A549 (cell line): Measurements from ENCODE around the gene TOX2. TPM values are rescaled to one million over a fixed set of nuclear protein-coding genes. Genes with fewer than 3 reads are reported as not detected.

ENCODE experiments used
- ATAC-seq, 2 experiments: fragments of 200-7000 bp in 1 of 2; fragments of >200 bp in 1 of 2; cut with Nextera tagmentation in 1 of 2; cut with Tn5 transposase in 1 of 2; 3 replicates each; pipeline versions ENCODE4 v1.8.0 to v1.9.1; 2018 to 2020; ENCODE audit warnings: mild to moderate bottlenecking in 1 of 2, moderate library complexity in 1 of 2
- CTCF ChIA-PET: fragments of 300-600 bp; sonication (Branson Sonifier 250); formaldehyde crosslinking; extraction: SDS; loops from one replicate; lab custom pipeline; 2021; ENCODE audit warnings: antibody characterized with exemption, inconsistent platforms; lab: Yijun Ruan, JAX
- POLR2A ChIA-PET: fragments of 350-600 bp; formaldehyde crosslinking; extraction: SDS; loops from one replicate; lab custom pipeline; 2021; ENCODE audit warnings: antibody characterized with exemption, inconsistent platforms; lab: Yijun Ruan, JAX
- DNase-seq, 2 experiments: peaks; one replicate each; pipeline versions ENCODE4 v3.0.0 to v3.0.0-alpha.2; 2011 to 2016; ENCODE audit warnings: low read depth in 1 of 2, low spot score in 1 of 2
- FAIRE-seq: peaks from 2 replicates; lab custom pipeline; 2011; peaks lifted over from hg19 to GRCh38; lab: Jason Lieb, UNC
- H3K27ac ChIP-seq, 2 experiments: fragments of >200 bp; sonication (Bioruptor Twin); formaldehyde crosslinking; 3 replicates each; pipeline ENCODE4 v1.5.1; 2016 to 2017
- H3K4me1 ChIP-seq: fragments of >200 bp; sonication (Bioruptor Twin); formaldehyde crosslinking; 3 replicates; pipeline ENCODE4 v1.6.1; 2016
- H3K4me2 ChIP-seq: fragments of >200 bp; sonication (Bioruptor Twin); formaldehyde crosslinking; 3 replicates; pipeline ENCODE4 v1.6.1; 2016
- H3K4me3 ChIP-seq: fragments of >200 bp; sonication (Bioruptor Twin); formaldehyde crosslinking; 3 replicates; pipeline ENCODE4 v1.5.1; 2016
- H3K9me3 ChIP-seq: fragments of >200 bp; sonication (Bioruptor Twin); formaldehyde crosslinking; 3 replicates; pipeline ENCODE4 v1.6.1; 2016
- ATOH8 ChIP-seq: fragments of 250-450 bp; sonication (Bioruptor Pico); IDR thresholded peaks from 2 replicates; pipeline ENCODE4 v1.5.0; 2020; ENCODE audit warnings: low read depth, mild to moderate bottlenecking, moderate library complexity
- CEBPB ChIP-seq, 2 experiments: fragments of >200 bp in 1 of 2; sonication (Bioruptor Twin) in 1 of 2; formaldehyde crosslinking in 1 of 2; IDR thresholded peaks; 2 replicates each; pipeline ENCODE4 v1.6.1; 2012 to 2016
- CTCF ChIP-seq: fragments of >200 bp; sonication (Bioruptor Twin); formaldehyde crosslinking; IDR thresholded peaks from 3 replicates; pipeline ENCODE4 v1.5.1; 2016
- ESRRA ChIP-seq: fragments of 150-350 bp; IDR thresholded peaks from 2 replicates; pipeline ENCODE4 v1.6.1; 2014; ENCODE audit warnings: mild to moderate bottlenecking, low read length, borderline replicate concordance
- FOSB ChIP-seq: fragments of 250-450 bp; sonication (Bioruptor Pico); IDR thresholded peaks from 2 replicates; pipeline ENCODE4 v1.5.0; 2020; ENCODE audit warnings: mild to moderate bottlenecking, moderate library complexity
- FOSL2 ChIP-seq, 2 experiments: fragments of 450-650 bp in 1 of 2; fragments of >200 bp in 1 of 2; sonication (Bioruptor Twin) in 1 of 2; formaldehyde crosslinking; IDR thresholded peaks; 2 replicates each; pipeline versions ENCODE4 v1.5.0 to v1.6.1; 2016 to 2020; ENCODE audit warnings: mild to moderate bottlenecking in 1 of 2, moderate library complexity in 1 of 2
- FOXS1 ChIP-seq: fragments of 250-450 bp; sonication (Bioruptor Pico); IDR thresholded peaks from 2 replicates; pipeline ENCODE4 v1.5.0; 2020; ENCODE audit warnings: mild to moderate bottlenecking, moderate library complexity
- HMGXB4 ChIP-seq: fragments of 250-450 bp; sonication (Bioruptor Pico); IDR thresholded peaks from 2 replicates; pipeline ENCODE4 v1.5.0; 2021; ENCODE audit warnings: mild to moderate bottlenecking, moderate library complexity, borderline replicate concordance
- HOXA7 ChIP-seq: fragments of 250-450 bp; sonication (Bioruptor Pico); IDR thresholded peaks from 2 replicates; pipeline ENCODE4 v1.5.0; 2020; ENCODE audit warnings: mild to moderate bottlenecking, moderate library complexity
- JUNB ChIP-seq: fragments of >200 bp; sonication (Bioruptor Twin); formaldehyde crosslinking; IDR thresholded peaks from 2 replicates; pipeline ENCODE4 v1.6.1; 2016
- KDM1A ChIP-seq: fragments of 200-600 bp; sonication (generic); IDR thresholded peaks from 2 replicates; pipeline ENCODE4 v1.6.1; 2016; ENCODE audit warnings: low read depth, mild to moderate bottlenecking
- MAFK ChIP-seq: fragments of 450-650 bp; IDR thresholded peaks from 2 replicates; pipeline ENCODE4 v1.6.1; 2014; ENCODE audit not compliant: partially characterized antibody
- MAZ ChIP-seq: fragments of 150-350 bp; IDR thresholded peaks from 2 replicates; pipeline ENCODE4 v1.6.1; 2014; ENCODE audit warnings: antibody characterized with exemption, low read depth, low read length, borderline replicate concordance
- NFE2L2 ChIP-seq: fragments of 150-350 bp; conservative IDR thresholded peaks from 2 replicates; pipeline ENCODE4 v1.6.1; 2014; ENCODE audit warnings: low read length
- NPAS2 ChIP-seq: fragments of 250-450 bp; sonication (Bioruptor Pico); IDR thresholded peaks from 2 replicates; pipeline ENCODE4 v1.8.0; 2022; ENCODE audit warnings: mild to moderate bottlenecking, moderate library complexity, borderline replicate concordance
- RARB ChIP-seq: fragments of 250-450 bp; sonication (Bioruptor Pico); IDR thresholded peaks from 2 replicates; pipeline ENCODE4 v1.8.0; 2021; ENCODE audit warnings: mild to moderate bottlenecking, moderate library complexity
- RFX5 ChIP-seq: fragments of 450-650 bp; IDR thresholded peaks from 2 replicates; pipeline ENCODE4 v1.7.1; 2014; ENCODE audit warnings: antibody characterized with exemption, mild to moderate bottlenecking, moderate library complexity
- TP53 ChIP-seq: fragments of 250-450 bp; sonication (Bioruptor Pico); IDR thresholded peaks from 2 replicates; pipeline ENCODE4 v1.5.0; 2021; ENCODE audit warnings: mild to moderate bottlenecking, moderate library complexity
- USF2 ChIP-seq: fragments of 450-650 bp; IDR thresholded peaks from 2 replicates; pipeline ENCODE4 v1.6.1; 2014; ENCODE audit warnings: antibody characterized with exemption
- ZC3H11A ChIP-seq: fragments of 450-650 bp; IDR thresholded peaks from 2 replicates; pipeline ENCODE4 v1.6.1; 2014; ENCODE audit warnings: antibody characterized with exemption, mild to moderate bottlenecking
- ZFP36 ChIP-seq: fragments of 450-650 bp; IDR thresholded peaks from 2 replicates; pipeline ENCODE4 v1.6.1; 2014; ENCODE audit warnings: borderline replicate concordance; ENCODE audit not compliant: partially characterized antibody
- WGBS: methylation state at CpG from one replicate; pipeline ENCODE4 v1.1.6; 2017; ENCODE audit errors: missing lambda C conversion rate; 5-methylcytosine and 5-hydroxymethylcytosine counted together
- polyA plus RNA-seq, 4 experiments: library from polyadenylated mRNA; depleted of rRNA in 3 of 4; stranded (reverse); fragments of >200 nt; fragmentation: RNase III in 1 of 4; extraction: RNeasy Plus Mini Kit Qiagen cat#74134 plus additional on column Dnase treatment in 1 of 4; gene quantifications; 2 replicates in 3 of 4; 3 replicates in 1 of 4; pipeline ENCODE4 v1.2.3, GENCODE V29; 2011 to 2017

Gene TOX2
- polyA plus RNA-seq, 2 of the 4 experiments (the other 2 are of a cell fraction): 2.5 to 5.3 TPM

GRCh38 chr20:44111712-44112335 is 197.2 kb downstream of the TOX2 start:
- TF ChIP-seq CEBPB (IDR thresholded peaks at IDR 0.05) (no peak), ATOH8 (CRISPR knock-in tag) (no peak), NPAS2 (no peak), ZC3H11A (no peak), HMGXB4 (CRISPR knock-in tag) (no peak), FOSL2 (IDR thresholded peaks at IDR 0.05) (no peak), FOSL2 (CRISPR knock-in tag; IDR thresholded peaks at IDR 0.05) (no peak), MAFK (no peak), USF2 (no peak), NFE2L2 (no peak), FOXS1 (CRISPR knock-in tag) (no peak), FOSB (CRISPR knock-in tag) (no peak), ESRRA (no peak), KDM1A (no peak)
- DNase-seq (no peak), FAIRE-seq (no peak), ATAC-seq (no peak)
- WGBS: 66% methylated on average over 6 of the region's 6 CpGs
- CTCF ChIA-PET: interaction anchor here (0.9 to 13.2 kb wide), 5 partner anchors 19 to 104 kb away, joined by 3 to 460 read pairs (median 3); partner anchors contain the start of gene JPH2
- H3K4me2 ChIP-seq: no peak overlapping the region
- peaks cover 9% of the 10 kb centered on the region; the same call in 2 of the 3 replicates for H3K9me3 ChIP-seq
- POLR2A ChIA-PET: no interaction called here
- H3K4me1 ChIP-seq: no peaks in the 10 kb centered on the region; the same call in 2 of the 3 replicates
- no peak overlapping the region; a peak in 1 of 6 replicates for H3K27ac ChIP-seq
- H3K4me3 ChIP-seq: no peak overlapping the region

GRCh38 chr20:44112456-44112855 is 197.8 kb downstream of the TOX2 start:
- FAIRE-seq (no peak), ATAC-seq (no peak)
- CTCF ChIA-PET: interaction anchor here (1.1 to 13.2 kb wide), 3 partner anchors 20 to 83 kb away, joined by 3 to 460 read pairs (median 7); partner anchors contain the start of gene JPH2
- no peaks in the 10 kb centered on the region; the same call in 2 of the 3 replicates for H3K4me1 ChIP-seq
- TF ChIP-seq RFX5: no peak
- TF ChIP-seq, all 56 proteins: peak for 0
- POLR2A ChIA-PET: no interaction called here
- 80% methylated on average over 6 of the region's 6 CpGs for WGBS
- no peak overlapping the region for H3K4me2 ChIP-seq
- H3K9me3 ChIP-seq: peaks cover 8% of the 10 kb centered on the region; the same call in 2 of the 3 replicates
- DNase-seq: no peak
- no peak overlapping the region for H3K4me3 ChIP-seq
- H3K27ac ChIP-seq: no peak overlapping the region; a peak in 1 of 6 replicates

GRCh38 chr20:44112889-44113617 is 198.4 kb downstream of the TOX2 start:
- WGBS: 67% methylated on average over 6 of the region's 7 CpGs
- DNase-seq (no peak), FAIRE-seq (no peak), ATAC-seq (no peak)
- no peak overlapping the region for H3K4me2 ChIP-seq
- TF ChIP-seq HOXA7 (CRISPR knock-in tag): no peak
- no peak for TF ChIP-seq JUNB
- TF ChIP-seq RARB: no peak
- TF ChIP-seq CEBPB (IDR thresholded peaks at IDR 0.05): no peak
- TF ChIP-seq MAZ: no peak
- TF ChIP-seq CTCF: no peak
- no peak for TF ChIP-seq ZFP36
- no peak for TF ChIP-seq TP53
- ChIA-PET POLR2A (no interaction called here), CTCF (interaction anchor here (0.7 to 13.2 kb wide), 7 partner anchors 18 to 273 kb away, joined by 3 to 460 read pairs (median 7); partner anchors contain the start of gene JPH2)
- H3K9me3 ChIP-seq: peaks cover 3% of the 10 kb centered on the region; the same call in 2 of the 3 replicates
- peak overlapping the region in 1 of 2 experiments; percentile 22; a peak in 1 of 6 replicates for H3K27ac ChIP-seq
- H3K4me1 ChIP-seq: no peaks in the 10 kb centered on the region; the same call in 2 of the 3 replicates
- H3K4me3 ChIP-seq: no peak overlapping the region
